Adrenal gland (tissue), 12 donors: ENCODE results near the gene ANGPTL4. TPM values are rescaled to one million over a fixed set of nuclear protein-coding genes. Genes with fewer than 3 reads are reported as not detected.

Source experiments
- DNase-seq, 7 donors: peaks; one replicate each; pipeline ENCODE4 v3.0.0-alpha.2; 2019 to 2020
- H3K27ac ChIP-seq, 5 donors: fragments of 200-600 bp; sonication (generic) in 4 of 5; 1 replicate in 3 of 5; 2 replicates in 2 of 5; pipeline versions ENCODE4 v1.5.1 to v1.8.0; 2016 to 2020; ENCODE audit warnings: mild to moderate bottlenecking in 1 of 5
- H3K27me3 ChIP-seq: fragments of 200-600 bp; 2 replicates; pipeline ENCODE4 v1.8.0; 2021
- H3K36me3 ChIP-seq, 2 donors: fragments of 200-600 bp; replicated peaks in 1 of 2; 1 replicate in 1 of 2; 2 replicates in 1 of 2; pipeline versions ENCODE4 v1.5.1 to v1.8.0; 2018 to 2022
- H3K4me1 ChIP-seq, 2 donors: fragments of 200-600 bp; replicated peaks in 1 of 2; 1 replicate in 1 of 2; 2 replicates in 1 of 2; pipeline versions ENCODE4 v1.5.1 to v1.8.0; 2018 to 2021
- H3K4me3 ChIP-seq, 4 donors: fragments of 200-600 bp; sonication (generic) in 3 of 4; one replicate each; pipeline ENCODE4 v1.5.1; 2016 to 2018
- H3K9me3 ChIP-seq, 3 donors: fragments of 200-600 bp; sonication (generic) in 1 of 3; replicated peaks in 1 of 3; 1 replicate in 2 of 3; 2 replicates in 1 of 3; pipeline versions ENCODE4 v1.5.1 to v1.8.0; 2016 to 2021
- CTCF ChIP-seq, 6 experiments: fragments of 450-650 bp in 4 of 6; fragments of 200-600 bp in 2 of 6; sonication (generic) in 1 of 6; IDR thresholded peaks; 1 replicate in 5 of 6; 2 replicates in 1 of 6; pipeline versions ENCODE4 v1.5.1 to v1.8.0; 2016 to 2021; ENCODE audit warnings: antibody characterized with exemption in 6 of 6, mild to moderate bottlenecking in 2 of 6, moderate library complexity in 1 of 6
- POLR2A ChIP-seq, 2 donors: fragments of 450-650 bp; IDR thresholded peaks; one replicate each; pipeline ENCODE4 v1.6.1; 2017; ENCODE audit warnings: antibody characterized with exemption in 2 of 2, mild to moderate bottlenecking in 2 of 2, moderate library complexity in 1 of 2
- WGBS, 4 donors: extraction: QIAGEN DNeasy Blood & Tissue Kit in 2 of 4; methylation state at CpG; one replicate each; pipeline versions ENCODE4 v1.1.5 to v1.1.7; 2013 to 2017; 5-methylcytosine and 5-hydroxymethylcytosine counted together
- intact Hi-C, 2 donors: fragments of 100-400 bp; cut with DNase I; formaldehyde crosslinking; loops; one replicate each; pipeline versions ENCODE4 v1.14.1 to v1.15.0; 2022 to 2023
- polyA plus RNA-seq, 3 donors: library from polyadenylated mRNA; stranded (reverse); fragments of 200-250 nt in 2 of 3; fragments of 350-450 nt in 1 of 3; fragmentation: Illumina TruSeq in 1 of 3; extraction: RNeasy Lipid Tissue Mini Kit (QIAGEN cat#74804) in 1 of 3; gene quantifications; one replicate each; pipeline ENCODE4 v1.2.3, GENCODE V29; 2013 to 2014
- total RNA-seq, 9 donors: library from RNA; depleted of rRNA in 4 of 9; stranded (reverse); fragments of >200 nt in 4 of 9; fragments of 120-200 nt in 1 of 9; fragmentation: NEBNext Ultra II Directional in 1 of 9; extraction: Animal tissue kit (Norgen Biotek cat#: 25700) in 1 of 9; gene quantifications; one replicate each; pipeline versions ENCODE4 v1.1.0 to v1.2.4, GENCODE V29; 2013 to 2023
- donor health status: healthy with polysubstance abuse.
- donor health status: Bipolar disorder and iron deficiency.
- donor health status: DM: yes; HTN: yes; CAD: no.
- donor health status: DM: no; HTN: no; CAD: no.
- donor health status: DM: no; HTN: no; CAD: no.
- donor health status: DM: yes; HTN: yes; CAD: no.

The ANGPTL4 gene
- total and polyA plus RNA-seq, 12 donors: 0.33 to 141 (median 27.1) TPM

GRCh38 chr19:8387688-8388611 is 24.0 kb downstream of the ANGPTL4 start:
- no peak for DNase-seq
- intact Hi-C loops: no loop called here
- H3K27ac ChIP-seq: no peak overlapping the region
- 89 to 90% (median 90%) methylated on average over 16 of the region's 16 CpGs for WGBS, 4 donors
- H3K9me3 ChIP-seq: no peaks in the 10 kb centered on the region
- H3K27me3 ChIP-seq: no peaks in the 10 kb centered on the region
- peaks cover 18 to 26% of the 10 kb centered on the region in 2 donors for H3K4me1 ChIP-seq
- TF ChIP-seq CTCF (IDR thresholded peaks at IDR 0.05) (no peak), POLR2A (IDR thresholded peaks at IDR 0.05) (no peak)
- H3K36me3 ChIP-seq: no peaks in the 10 kb centered on the region
- H3K4me3 ChIP-seq: no peak overlapping the region

- peaks cover 23 to 32% of the 10 kb centered on the region in 2 donors for H3K4me1 ChIP-seq
- no peaks in the 10 kb centered on the region for H3K27me3 ChIP-seq
- intact Hi-C loops: no loop called here
- no peak overlapping the region for H3K4me3 ChIP-seq
- no peaks in the 10 kb centered on the region for H3K36me3 ChIP-seq
- no peaks in the 10 kb centered on the region for H3K9me3 ChIP-seq
- WGBS, 4 donors: 47 to 64% (median 57%) methylated on average over 2 of the region's 2 CpGs
- H3K27ac ChIP-seq: peak overlapping the region in 1 of 5 donors; percentile 47
- DNase-seq: no peak
- no peak for TF ChIP-seq CTCF (IDR thresholded peaks at IDR 0.05)
- no peak for TF ChIP-seq POLR2A (IDR thresholded peaks at IDR 0.05)
These were observed 24.6 kb downstream of the ANGPTL4 start for GRCh38 chr19:8388612-8388958.

GRCh38 chr19:8389891-8390616 is 26.1 kb downstream of the ANGPTL4 start, which contains the start of gene RAB11B:
TSS of gene RAB11B (plus strand) at chr19:8390360. CDS start at chr19:8390417, 57 bp downstream.
- Histone ChIP-seq H3K9me3 (no peaks in the 10 kb centered on the region), H3K27me3 (no peaks in the 10 kb centered on the region), H3K4me1 (peaks cover 35 to 47% of the 10 kb centered on the region in 2 donors), H3K27ac (peak within 1 kb of the TSS; percentile 97 to 100 (median 100)), H3K36me3 (no peaks in the 10 kb centered on the region), H3K4me3 (peak within 1 kb of the TSS; percentile 44 to 94 (median 72))
- WGBS, 4 donors: 0 to 1% (median 0%) methylated on average over 10 to 70 of the region's 70 CpGs
- intact Hi-C loops: no loop called here
- peak; percentile 99 to 100 (median 100) for DNase-seq
- TF ChIP-seq CTCF (IDR thresholded peaks at IDR 0.05): peak in 1 of 6 experiments; percentile 20
- TF ChIP-seq POLR2A (IDR thresholded peaks at IDR 0.05): peak; percentile 85

GRCh38 chr19:8390617-8390981 is 26.6 kb downstream of the ANGPTL4 start:
- H3K4me1 ChIP-seq: peaks cover 35 to 48% of the 10 kb centered on the region in 2 donors
- intact Hi-C loops: no loop called here
- 0 to 1% (median 0%) methylated on average over 6 to 28 of the region's 28 CpGs for WGBS, 4 donors

More at GRCh38 chr19:8390617-8390981, 26.6 kb downstream of the ANGPTL4 start:
- DNase-seq: peak; percentile 97 to 99 (median 98)
- peak in 1 of 2 donors; percentile 6 for TF ChIP-seq POLR2A (IDR thresholded peaks at IDR 0.05)
- no peak for TF ChIP-seq CTCF (IDR thresholded peaks at IDR 0.05)
- Histone ChIP-seq H3K4me3 (peak overlapping the region; percentile 44 to 94 (median 72)), H3K9me3 (no peaks in the 10 kb centered on the region), H3K27me3 (no peaks in the 10 kb centered on the region), H3K36me3 (no peaks in the 10 kb centered on the region), H3K27ac (peak overlapping the region; percentile 97 to 100 (median 100))
